Prostate gland (tissue), 2 donors: ENCODE results near the gene C11orf58. TPM values are rescaled to one million over a fixed set of nuclear protein-coding genes. Genes with fewer than 3 reads are reported as not detected.

Experiments used
- DNase-seq: peaks from one replicate; pipeline ENCODE4 v3.0.0-alpha.2; 2019; ENCODE audit warnings: low spot score
- H3K27ac ChIP-seq, 2 donors: fragments of 200-600 bp; sonication (generic); 2 replicates each; pipeline ENCODE4 v1.5.1; 2017 to 2019
- H3K27me3 ChIP-seq: fragments of 200-600 bp; sonication (generic); replicated peaks from 2 replicates; pipeline ENCODE4 v1.5.1; 2019; ENCODE audit not compliant: insufficient read depth
- H3K36me3 ChIP-seq, 2 donors: fragments of 200-600 bp; sonication (generic); 1 replicate in 1 of 2; 2 replicates in 1 of 2; pipeline versions ENCODE4 v1.5.1 to v1.8.1; 2017 to 2019
- H3K4me1 ChIP-seq: fragments of 200-600 bp; sonication (generic); replicated peaks from 2 replicates; pipeline ENCODE4 v1.5.1; 2019
- H3K4me3 ChIP-seq, 2 donors: fragments of 200-600 bp; sonication (generic); 2 replicates each; pipeline ENCODE4 v1.5.1; 2017 to 2019
- H3K9me3 ChIP-seq: fragments of 200-600 bp; sonication (generic); 2 replicates; pipeline ENCODE4 v1.5.1; 2017
- POLR2A ChIP-seq: fragments of 450-650 bp; IDR thresholded peaks from one replicate; pipeline ENCODE4 v1.6.1; 2016; ENCODE audit warnings: antibody characterized with exemption, mild to moderate bottlenecking
- POLR2AphosphoS5 ChIP-seq: sonication (generic); formaldehyde crosslinking; IDR thresholded peaks from one replicate; pipeline ENCODE4 v1.6.1; 2017; ENCODE audit warnings: antibody characterized with exemption
- WGBS: methylation state at CpG from one replicate; pipeline ENCODE4 v1.1.5; 2018; 5-methylcytosine and 5-hydroxymethylcytosine counted together
- intact Hi-C: fragments of 100-400 bp; cut with DNase I; formaldehyde crosslinking; loops from one replicate; pipeline ENCODE4 v1.14.2; 2022
- total RNA-seq, 2 donors: library from RNA; depleted of rRNA; stranded (reverse); fragments of >200 nt; gene quantifications; one replicate each; pipeline ENCODE4 v1.1.0, GENCODE V29; 2016
- TF ChIP-seq, protein P1 (sequence below), 4 experiments: fragments of 200-600 bp in 2 of 4; fragments of 450-650 bp in 2 of 4; sonication (generic) in 2 of 4; IDR thresholded peaks; 1 replicate in 3 of 4; 2 replicates in 1 of 4; pipeline ENCODE4 v1.5.1; 2016 to 2019; ENCODE audit warnings: antibody characterized with exemption in 4 of 4, mild to moderate bottlenecking in 2 of 4, moderate library complexity in 2 of 4

C11orf58 gene
- total RNA-seq, 2 donors from 2014 or later, result 128 to 171 TPM

DNA sequence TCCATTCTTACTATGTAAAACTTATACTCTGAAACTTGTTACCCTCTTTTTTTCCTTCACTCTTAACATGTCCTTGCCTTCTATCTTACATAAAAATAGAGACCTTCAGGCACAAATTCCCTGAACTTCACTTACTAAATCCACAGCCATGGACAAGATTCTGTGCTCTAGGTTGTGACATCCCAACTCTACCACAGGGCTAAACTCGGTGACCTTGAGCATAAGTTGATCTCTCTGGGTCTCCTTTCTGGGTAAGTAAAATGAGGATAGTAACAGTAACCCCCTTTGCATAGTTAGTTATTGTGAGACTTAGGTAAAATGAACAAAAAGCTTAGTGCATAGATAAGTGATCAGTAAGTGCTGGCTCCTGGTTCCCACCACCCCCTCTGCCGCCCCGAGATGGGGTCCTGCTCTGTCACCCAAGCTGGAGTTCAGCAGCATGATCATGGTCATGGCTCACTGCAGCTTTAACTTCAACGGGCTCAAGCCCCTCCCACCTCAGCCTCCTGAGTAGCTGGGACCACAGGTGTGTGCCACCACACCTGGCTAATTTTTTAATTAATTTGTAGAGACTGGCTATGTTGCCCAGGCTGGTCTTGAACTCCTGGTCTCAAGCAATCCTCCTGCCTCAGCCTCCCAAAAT lies 20.1 kb downstream of the C11orf58 start:
- no peaks in the 10 kb centered on the region for H3K27me3 ChIP-seq
- 96% methylated on average over 4 of the region's 4 CpGs for WGBS
- H3K27ac ChIP-seq, result no peak overlapping the region
- no peak for TF ChIP-seq POLR2A
- no peak for TF ChIP-seq POLR2AphosphoS5
- TF ChIP-seq, protein P1, sequence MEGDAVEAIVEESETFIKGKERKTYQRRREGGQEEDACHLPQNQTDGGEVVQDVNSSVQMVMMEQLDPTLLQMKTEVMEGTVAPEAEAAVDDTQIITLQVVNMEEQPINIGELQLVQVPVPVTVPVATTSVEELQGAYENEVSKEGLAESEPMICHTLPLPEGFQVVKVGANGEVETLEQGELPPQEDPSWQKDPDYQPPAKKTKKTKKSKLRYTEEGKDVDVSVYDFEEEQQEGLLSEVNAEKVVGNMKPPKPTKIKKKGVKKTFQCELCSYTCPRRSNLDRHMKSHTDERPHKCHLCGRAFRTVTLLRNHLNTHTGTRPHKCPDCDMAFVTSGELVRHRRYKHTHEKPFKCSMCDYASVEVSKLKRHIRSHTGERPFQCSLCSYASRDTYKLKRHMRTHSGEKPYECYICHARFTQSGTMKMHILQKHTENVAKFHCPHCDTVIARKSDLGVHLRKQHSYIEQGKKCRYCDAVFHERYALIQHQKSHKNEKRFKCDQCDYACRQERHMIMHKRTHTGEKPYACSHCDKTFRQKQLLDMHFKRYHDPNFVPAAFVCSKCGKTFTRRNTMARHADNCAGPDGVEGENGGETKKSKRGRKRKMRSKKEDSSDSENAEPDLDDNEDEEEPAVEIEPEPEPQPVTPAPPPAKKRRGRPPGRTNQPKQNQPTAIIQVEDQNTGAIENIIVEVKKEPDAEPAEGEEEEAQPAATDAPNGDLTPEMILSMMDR (IDR thresholded peaks at IDR 0.05), result no peak
- DNase-seq, result no peak
- no peaks in the 10 kb centered on the region for H3K9me3 ChIP-seq
- H3K36me3 ChIP-seq, result peaks cover 0 to 4% of the 10 kb centered on the region in 2 donors
- intact Hi-C loops, result no loop called here
- H3K4me3 ChIP-seq, result no peak overlapping the region
- H3K4me1 ChIP-seq, result no peaks in the 10 kb centered on the region

DNA sequence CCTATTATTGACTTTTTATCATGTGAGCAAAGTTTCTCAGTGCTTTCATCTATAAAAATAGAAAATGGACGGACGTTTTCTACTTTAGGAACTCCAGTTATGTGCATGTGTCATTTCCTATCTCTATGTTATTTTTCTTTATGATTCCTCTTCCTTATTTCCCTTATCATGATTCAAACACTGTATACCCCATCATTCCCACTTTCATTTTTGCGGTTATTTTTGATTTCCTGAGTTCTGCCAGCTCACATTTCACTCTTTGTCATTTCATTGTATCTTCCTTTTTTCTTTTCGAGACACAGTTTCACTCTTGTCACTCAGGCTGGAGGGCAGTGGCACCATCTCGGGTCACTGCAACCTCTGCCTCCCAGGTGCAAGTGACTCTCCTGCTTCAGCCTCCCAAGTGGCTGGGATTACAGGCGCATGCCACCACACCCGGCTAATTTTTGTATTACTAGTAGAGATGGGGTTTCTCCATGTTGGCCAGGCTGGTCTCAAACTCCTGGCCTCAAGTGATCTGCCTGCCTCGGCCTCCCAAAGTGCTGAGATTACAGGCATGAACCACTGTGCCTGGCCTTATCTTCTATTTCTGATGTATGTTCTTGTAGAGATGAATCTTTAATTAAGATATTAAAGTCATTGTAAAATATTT lies 21.5 kb downstream of the C11orf58 start:
- H3K36me3 ChIP-seq, result no peaks in the 10 kb centered on the region
- no peaks in the 10 kb centered on the region for H3K27me3 ChIP-seq
- WGBS, result 67% methylated on average over 8 of the region's 8 CpGs
- intact Hi-C loops, result no loop called here
- no peak overlapping the region for H3K27ac ChIP-seq
- DNase-seq, result no peak
- TF ChIP-seq POLR2A, result no peak
- TF ChIP-seq, protein P1 (IDR thresholded peaks at IDR 0.05), result no peak
- no peak for TF ChIP-seq POLR2AphosphoS5
- H3K4me3 ChIP-seq, result no peak overlapping the region
- no peaks in the 10 kb centered on the region for H3K4me1 ChIP-seq
- no peaks in the 10 kb centered on the region for H3K9me3 ChIP-seq

DNA sequence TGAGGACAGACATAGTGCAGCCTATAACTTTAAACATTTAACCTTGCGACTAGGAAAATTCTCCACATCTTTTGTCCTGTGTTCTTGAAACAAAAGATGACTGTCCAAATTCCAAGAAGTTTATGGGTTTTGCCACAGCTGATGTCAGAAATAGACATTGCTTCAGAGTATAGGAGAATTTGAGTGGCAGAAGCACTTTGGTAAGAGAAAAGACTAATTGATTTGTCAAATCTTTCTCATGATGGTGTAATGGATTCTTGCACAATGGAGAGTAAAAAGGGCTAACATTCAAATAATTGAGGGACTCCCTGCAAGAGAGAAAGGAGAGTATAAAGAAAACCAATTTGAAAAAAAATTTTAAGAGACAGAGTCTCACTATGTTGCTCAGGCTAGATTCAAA lies 25.3 kb downstream of the C11orf58 start:
- H3K4me1 ChIP-seq, result no peaks in the 10 kb centered on the region
- WGBS, result 100% methylated on average over 1 of the region's 1 CpG
- no peaks in the 10 kb centered on the region for H3K27me3 ChIP-seq
- intact Hi-C loops, result no loop called here
- H3K36me3 ChIP-seq, result no peaks in the 10 kb centered on the region
- H3K9me3 ChIP-seq, result no peaks in the 10 kb centered on the region
- TF ChIP-seq, protein P1 (IDR thresholded peaks at IDR 0.05), result no peak
- no peak for TF ChIP-seq POLR2AphosphoS5
- TF ChIP-seq POLR2A, result no peak
- H3K27ac ChIP-seq, result no peak overlapping the region
- H3K4me3 ChIP-seq, result no peak overlapping the region
- DNase-seq, result no peak

DNA sequence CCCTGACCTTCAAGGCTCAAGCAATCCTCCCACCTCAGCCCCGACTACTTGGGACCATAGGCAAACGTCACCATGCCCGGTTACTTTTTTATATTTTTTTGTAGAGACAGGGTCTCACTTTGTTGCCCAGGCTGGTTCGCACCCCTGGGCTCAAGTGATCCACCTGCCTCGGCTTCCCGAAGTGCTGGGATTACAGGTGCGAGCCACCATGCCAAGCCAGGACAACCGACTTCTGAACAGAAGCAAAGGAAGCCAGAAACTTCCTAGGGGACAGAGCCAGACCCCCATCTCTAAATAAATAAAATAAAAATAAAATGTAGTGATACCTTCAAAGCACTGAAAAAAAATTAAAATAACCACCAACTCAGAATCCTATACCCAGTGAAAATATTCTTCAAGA lies 26.4 kb downstream of the C11orf58 start:
- H3K27me3 ChIP-seq, result no peaks in the 10 kb centered on the region
- H3K27ac ChIP-seq, result no peak overlapping the region
- no peak for TF ChIP-seq POLR2A
- TF ChIP-seq POLR2AphosphoS5, result no peak
- TF ChIP-seq, protein P1 (IDR thresholded peaks at IDR 0.05), result no peak
- H3K36me3 ChIP-seq, result no peaks in the 10 kb centered on the region
- H3K4me3 ChIP-seq, result no peak overlapping the region
- H3K9me3 ChIP-seq, result no peaks in the 10 kb centered on the region
- intact Hi-C loops, result no loop called here
- no peak for DNase-seq
- H3K4me1 ChIP-seq, result no peaks in the 10 kb centered on the region
- 92% methylated on average over 8 of the region's 8 CpGs for WGBS

DNA sequence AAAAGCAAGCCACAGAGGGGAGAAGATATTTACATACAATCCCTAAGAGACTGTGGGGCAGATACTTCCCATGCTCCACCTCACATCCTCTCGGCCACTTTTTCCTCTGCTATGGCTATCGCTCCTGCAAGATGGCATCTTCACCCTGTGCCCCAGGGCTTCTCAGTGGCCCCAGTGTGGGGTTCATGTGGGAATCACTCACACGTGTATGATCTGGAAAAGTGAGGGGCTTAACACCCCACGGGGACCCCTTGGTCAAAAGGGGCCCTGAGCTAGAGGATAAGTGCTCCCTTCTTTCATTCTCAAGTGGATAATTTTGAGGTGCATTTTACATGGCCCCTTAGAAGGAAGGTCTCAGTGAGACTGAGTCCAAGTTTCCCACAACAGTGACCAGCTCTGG lies 28.7 kb downstream of the C11orf58 start:
- intact Hi-C loops, result no loop called here
- DNase-seq, result no peak
- no peak for TF ChIP-seq POLR2A
- TF ChIP-seq, protein P1 (IDR thresholded peaks at IDR 0.05), result no peak
- Histone ChIP-seq H3K27ac (no peak overlapping the region), H3K4me3 (no peak overlapping the region), H3K9me3 (no peaks in the 10 kb centered on the region), H3K4me1 (no peaks in the 10 kb centered on the region), H3K36me3 (no peaks in the 10 kb centered on the region), H3K27me3 (no peaks in the 10 kb centered on the region)
- 87% methylated on average over 4 of the region's 4 CpGs for WGBS
